Skin epidermis (tissue), 12 donors: Measurements from ENCODE around the gene DPYD.

Experiments
- H3K27ac ChIP-seq, 21 experiments: fragments of 200-600 bp; sonication (generic) in 11 of 21; one replicate each; pipeline ENCODE4 v1.5.0; 2020; ENCODE audit warnings: mild to moderate bottlenecking in 3 of 21, inconsistent platforms in 2 of 21, moderate library complexity in 2 of 21
- H3K4me3 ChIP-seq, 7 experiments: fragments of 200-600 bp; sonication (generic) in 2 of 7; one replicate each; pipeline ENCODE4 v1.5.0; 2020; ENCODE audit warnings: inconsistent platforms in 2 of 7, mild to moderate bottlenecking in 2 of 7, moderate library complexity in 1 of 7

Gene DPYD

GRCh38 chr1:97853221-97853620, 67.6 kb downstream of the DPYD start:
- H3K4me3 ChIP-seq = no peak overlapping the region
- no peak overlapping the region for H3K27ac ChIP-seq

- peak overlapping the region in 5 of 21 experiments; percentile 10 to 62 (median 47) for H3K27ac ChIP-seq
- no peak overlapping the region for H3K4me3 ChIP-seq
Observed at GRCh38 chr1:97849345-97850340, 71.2 kb downstream of the DPYD start.

GRCh38 chr1:97845805-97846204, 75.0 kb downstream of the DPYD start:
- Histone ChIP-seq H3K4me3 (no peak overlapping the region), H3K27ac (no peak overlapping the region)

DNA sequence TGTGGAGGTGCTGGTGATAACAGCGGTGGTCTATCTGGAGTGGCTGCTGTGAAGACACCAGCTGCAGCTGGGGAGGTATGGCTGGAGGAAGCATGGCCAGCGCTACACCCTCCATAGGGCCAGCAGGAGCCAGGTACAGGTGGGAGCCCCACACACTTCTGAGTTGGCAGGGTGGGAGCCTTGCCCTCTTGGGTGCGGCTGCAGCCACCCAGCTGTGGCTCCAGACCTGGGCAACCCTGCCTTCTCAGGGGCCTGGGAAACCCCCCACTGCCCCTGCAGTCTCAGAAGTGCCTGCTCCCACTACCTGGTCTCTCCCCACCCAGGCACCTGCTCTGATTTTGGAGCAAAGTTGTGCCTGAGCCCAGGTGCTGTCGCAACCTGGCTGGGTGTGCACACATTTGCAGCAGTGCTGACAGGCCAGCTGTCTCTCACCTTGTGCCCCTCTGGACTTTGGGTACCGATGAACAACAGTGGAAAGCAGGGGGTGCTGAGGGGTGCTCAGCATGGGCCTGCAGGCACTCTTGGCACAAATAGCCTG, 76.2 kb downstream of the DPYD start:
- no peak overlapping the region for H3K27ac ChIP-seq

GRCh38 chr1:97841338-97841737, 79.5 kb downstream of the DPYD start:
- H3K27ac ChIP-seq = no peak overlapping the region
- no peak overlapping the region for H3K4me3 ChIP-seq

More for the DNA sequence above, 76.2 kb downstream of the DPYD start:
- H3K4me3 ChIP-seq = no peak overlapping the region

GRCh38 chr1:97837161-97837560, 83.7 kb downstream of the DPYD start:
- no peak overlapping the region for H3K4me3 ChIP-seq

DNA sequence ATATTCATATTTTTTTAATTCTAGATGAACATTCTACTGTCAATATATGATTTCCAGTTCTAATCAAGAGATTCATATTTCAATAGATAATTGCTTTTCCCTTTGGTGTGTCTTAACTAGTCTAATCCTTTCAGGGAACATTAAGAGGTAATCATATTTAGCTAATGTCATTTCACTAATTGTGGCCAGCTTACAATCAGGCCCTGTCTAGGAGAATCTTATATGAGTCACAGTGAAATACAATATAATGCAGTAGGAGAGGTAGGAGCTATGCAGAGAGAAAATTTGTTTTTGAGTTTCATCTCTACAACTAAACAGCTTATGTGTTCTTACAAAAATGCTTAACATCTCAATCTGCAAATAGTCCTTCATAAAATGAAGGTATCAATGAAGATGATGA, 85.9 kb downstream of the DPYD start:
- Histone ChIP-seq H3K4me3 (no peak overlapping the region), H3K27ac (no peak overlapping the region)

More at GRCh38 chr1:97837161-97837560, 83.7 kb downstream of the DPYD start:
- no peak overlapping the region for H3K27ac ChIP-seq

DNA sequence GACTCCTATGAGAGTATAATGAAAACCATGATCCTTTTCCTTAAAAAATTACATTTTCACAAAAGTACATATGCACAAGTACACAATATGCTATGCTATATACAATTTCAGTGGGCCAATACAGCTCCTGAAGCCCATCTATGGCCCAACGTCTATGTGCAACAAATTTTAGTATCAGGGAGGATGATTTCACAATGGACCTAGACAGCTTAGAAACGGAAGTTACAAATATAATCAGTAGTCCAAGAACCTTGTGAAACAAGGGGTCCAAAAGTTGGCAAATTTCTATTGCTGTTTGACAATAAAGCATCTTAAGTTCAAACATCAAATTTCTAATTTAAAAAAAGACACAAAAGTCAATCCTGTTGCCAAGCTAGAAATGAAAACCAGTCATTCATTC, 87.0 kb downstream of the DPYD start:
- H3K4me3 ChIP-seq = no peak overlapping the region

DNA sequence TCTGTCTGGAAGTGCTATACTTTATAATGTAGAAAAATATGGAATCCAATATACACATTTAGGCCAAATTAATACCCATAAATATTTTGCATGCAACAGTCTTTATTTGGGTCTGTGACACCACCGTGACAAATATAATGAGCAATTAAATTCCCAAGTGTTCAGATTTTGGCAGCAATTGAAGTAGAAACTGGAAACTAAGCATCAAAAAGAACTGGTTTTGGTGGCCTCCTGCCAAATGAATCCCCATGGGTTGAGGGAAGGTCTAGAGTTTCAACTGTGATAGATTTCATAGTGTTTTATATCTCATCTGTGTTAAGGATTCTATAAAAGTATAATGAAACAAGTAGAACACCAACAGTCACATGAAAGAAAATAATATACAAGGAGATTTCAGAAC, 88.4 kb downstream of the DPYD start:
- no peak overlapping the region for H3K4me3 ChIP-seq
- H3K27ac ChIP-seq = no peak overlapping the region

More for the DNA sequence above, 87.0 kb downstream of the DPYD start:
- no peak overlapping the region for H3K27ac ChIP-seq

GRCh38 chr1:97827887-97828286, 92.9 kb downstream of the DPYD start:
- H3K4me3 ChIP-seq = no peak overlapping the region
- H3K27ac ChIP-seq = no peak overlapping the region

GRCh38 chr1:97826820-97827219, 94.0 kb downstream of the DPYD start:
- no peak overlapping the region for H3K4me3 ChIP-seq
- H3K27ac ChIP-seq = no peak overlapping the region

DNA sequence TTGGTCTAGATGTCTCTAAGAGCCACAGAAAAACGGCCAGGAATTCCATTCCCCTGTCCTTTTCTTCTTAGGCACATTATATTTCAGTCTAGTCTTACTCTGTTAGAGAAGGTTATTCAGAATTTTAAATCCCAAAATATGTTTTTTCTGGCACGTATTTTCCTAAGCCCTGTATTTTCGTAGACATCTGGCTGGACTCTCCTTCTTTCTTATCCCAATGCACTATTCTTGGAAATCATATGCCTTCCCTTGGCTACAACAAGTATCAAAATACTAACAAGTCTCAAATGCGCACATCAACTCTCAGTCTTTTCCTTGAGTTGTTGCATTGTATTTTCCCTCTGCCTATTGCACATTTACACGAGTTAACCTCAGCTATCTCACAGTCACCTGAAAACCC, 96.2 kb downstream of the DPYD start:
- Histone ChIP-seq H3K27ac (no peak overlapping the region), H3K4me3 (no peak overlapping the region)

DNA sequence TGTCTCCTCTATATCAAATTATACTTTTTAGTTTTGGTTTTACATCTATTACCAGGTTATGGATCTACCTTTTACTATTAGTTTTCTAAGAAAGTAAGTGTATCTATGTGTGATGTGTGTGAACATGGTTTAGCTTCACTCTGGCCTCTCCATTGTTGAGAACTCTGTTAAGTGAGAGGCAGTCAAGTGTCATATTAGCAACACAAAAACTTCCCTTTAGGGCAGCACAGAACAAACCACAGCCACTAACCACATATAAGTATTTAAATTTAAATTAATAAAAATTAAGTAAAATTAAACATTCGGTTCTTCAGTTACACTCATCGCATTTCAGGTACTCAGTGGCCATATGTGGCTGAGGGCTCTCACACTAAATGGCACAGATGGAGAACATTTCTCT, 96.6 kb downstream of the DPYD start:
- no peak overlapping the region for H3K27ac ChIP-seq
- H3K4me3 ChIP-seq = no peak overlapping the region

GRCh38 chr1:97820470-97821188, 100.2 kb downstream of the DPYD start:
- Histone ChIP-seq H3K27ac (no peak overlapping the region), H3K4me3 (no peak overlapping the region)

DNA sequence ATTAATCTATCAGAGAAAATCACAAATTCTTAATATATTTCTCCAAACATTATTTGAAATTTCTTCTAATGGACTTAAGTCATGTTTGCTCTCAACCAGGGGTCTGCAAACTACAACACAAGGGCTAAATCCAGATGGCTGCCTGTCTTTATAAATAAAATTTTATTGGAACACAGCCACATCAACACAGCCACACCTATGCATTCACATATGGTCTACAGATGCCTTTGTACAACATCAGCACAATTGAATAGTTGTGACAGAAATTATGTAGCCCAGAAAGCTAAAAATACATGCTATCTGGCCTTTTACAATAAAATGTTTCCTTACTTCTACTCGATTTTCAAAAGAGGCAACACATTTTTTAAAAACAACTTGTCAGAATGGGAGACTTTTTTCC, 103.9 kb downstream of the DPYD start:
- Histone ChIP-seq H3K27ac (no peak overlapping the region), H3K4me3 (no peak overlapping the region)

GRCh38 chr1:97814804-97815203, 106.0 kb downstream of the DPYD start:
- no peak overlapping the region for H3K4me3 ChIP-seq
- no peak overlapping the region for H3K27ac ChIP-seq

DNA sequence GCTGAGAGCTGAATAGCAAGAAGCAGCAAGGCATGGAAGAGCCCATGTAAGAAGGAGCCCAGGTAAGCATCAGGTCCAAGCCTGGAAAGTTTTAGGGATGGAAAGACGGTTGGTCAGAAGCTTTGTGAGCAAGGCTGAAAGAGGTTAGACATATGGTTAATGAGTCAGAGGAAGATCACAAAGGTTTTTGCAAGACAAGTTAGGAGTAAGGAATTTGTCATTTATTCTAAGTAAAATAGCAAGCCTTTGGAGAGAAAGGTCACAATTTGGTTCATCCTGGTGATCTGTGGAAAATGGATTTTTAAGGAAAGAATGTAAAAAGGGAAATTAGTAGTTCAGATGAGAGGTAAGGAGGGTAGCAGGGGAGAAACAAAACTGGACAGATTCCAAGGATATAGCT, 106.7 kb downstream of the DPYD start:
- H3K27ac ChIP-seq = no peak overlapping the region
- no peak overlapping the region for H3K4me3 ChIP-seq

GRCh38 chr1:97812076-97812475, 108.8 kb downstream of the DPYD start:
- H3K4me3 ChIP-seq = no peak overlapping the region
- no peak overlapping the region for H3K27ac ChIP-seq

DNA sequence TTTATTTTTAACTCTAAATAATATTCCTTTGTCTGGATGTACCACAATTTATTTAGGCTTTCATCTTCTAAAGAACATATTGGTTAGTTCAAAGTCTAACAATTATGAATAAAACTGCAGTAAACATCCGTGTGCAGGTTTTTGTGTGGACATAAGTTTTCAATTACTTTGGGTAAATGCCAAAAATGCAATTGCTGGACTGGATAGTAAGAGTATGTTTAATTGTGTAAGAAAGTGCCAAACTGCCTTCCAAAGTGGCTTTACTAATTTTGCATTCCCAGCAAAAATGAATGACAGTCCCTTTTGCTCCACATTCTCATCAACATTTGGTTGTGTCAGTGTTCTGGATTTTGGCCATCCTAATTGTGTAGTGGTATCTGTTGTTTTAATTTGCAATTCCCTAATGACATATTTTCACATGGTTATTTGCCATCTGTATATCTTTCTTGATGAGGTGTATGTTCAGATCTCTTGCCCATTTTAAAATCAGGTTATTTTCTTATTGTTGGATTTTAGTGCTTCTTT, 113.8 kb downstream of the DPYD start:
- H3K27ac ChIP-seq = no peak overlapping the region
- no peak overlapping the region for H3K4me3 ChIP-seq

GRCh38 chr1:97806326-97806725, 114.5 kb downstream of the DPYD start:
- no peak overlapping the region for H3K27ac ChIP-seq
- H3K4me3 ChIP-seq = no peak overlapping the region
